Measurements from ENCODE around the gene CORO2A.

DNA sequence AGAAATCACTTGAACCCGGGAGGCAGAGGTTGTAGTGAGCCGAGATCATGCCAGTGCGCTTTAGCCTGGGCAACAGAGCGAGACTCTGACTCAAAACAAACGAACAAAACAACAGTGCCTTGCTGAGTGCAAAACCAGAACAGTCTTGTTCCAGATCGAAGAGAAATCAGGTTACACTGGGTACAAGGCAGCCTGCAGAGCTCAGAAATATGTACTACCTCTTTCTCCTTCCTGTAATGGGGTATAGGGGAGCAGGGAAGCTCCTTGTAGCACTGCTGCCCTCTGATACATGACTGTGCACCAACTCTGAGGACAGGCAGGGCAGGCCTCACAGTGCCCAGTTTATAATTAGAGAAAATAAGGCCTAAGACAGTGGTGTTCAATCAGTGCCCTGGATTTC is 38.4 kb upstream of the CORO2A start:
- TF ChIP-seq, protein P1, sequence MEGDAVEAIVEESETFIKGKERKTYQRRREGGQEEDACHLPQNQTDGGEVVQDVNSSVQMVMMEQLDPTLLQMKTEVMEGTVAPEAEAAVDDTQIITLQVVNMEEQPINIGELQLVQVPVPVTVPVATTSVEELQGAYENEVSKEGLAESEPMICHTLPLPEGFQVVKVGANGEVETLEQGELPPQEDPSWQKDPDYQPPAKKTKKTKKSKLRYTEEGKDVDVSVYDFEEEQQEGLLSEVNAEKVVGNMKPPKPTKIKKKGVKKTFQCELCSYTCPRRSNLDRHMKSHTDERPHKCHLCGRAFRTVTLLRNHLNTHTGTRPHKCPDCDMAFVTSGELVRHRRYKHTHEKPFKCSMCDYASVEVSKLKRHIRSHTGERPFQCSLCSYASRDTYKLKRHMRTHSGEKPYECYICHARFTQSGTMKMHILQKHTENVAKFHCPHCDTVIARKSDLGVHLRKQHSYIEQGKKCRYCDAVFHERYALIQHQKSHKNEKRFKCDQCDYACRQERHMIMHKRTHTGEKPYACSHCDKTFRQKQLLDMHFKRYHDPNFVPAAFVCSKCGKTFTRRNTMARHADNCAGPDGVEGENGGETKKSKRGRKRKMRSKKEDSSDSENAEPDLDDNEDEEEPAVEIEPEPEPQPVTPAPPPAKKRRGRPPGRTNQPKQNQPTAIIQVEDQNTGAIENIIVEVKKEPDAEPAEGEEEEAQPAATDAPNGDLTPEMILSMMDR (IDR thresholded peaks at IDR 0.05; ENCODE audit: borderline replicate concordance, extremely low read depth, low read length, poor library complexity, severe bottlenecking) = no peak
- TF ChIP-seq EZH2 (IDR thresholded peaks at IDR 0.05; ENCODE audit: borderline replicate concordance, low read depth, low read length, severe bottlenecking) = no peak
